MM.1S (cell line): ENCODE results near the gene S100A13.
"Not testable (repeated sequence)": the region's sequence is repeated elsewhere in the genome, so short reads cannot be mapped to it uniquely, and the experiment has no call there.

Source experiments
- DNase-seq: peaks from one replicate; pipeline ENCODE4 v3.0.0-alpha.2; 2015
- H2AFZ ChIP-seq: fragments of 300-600 bp; sonication (generic); 2 replicates; pipeline ENCODE4 v1.6.0; 2016; ENCODE audit warnings: antibody characterized with exemption, low read length
- H3F3A ChIP-seq: fragments of 300-600 bp; sonication (generic); 2 replicates; pipeline ENCODE4 v1.6.1; 2016; ENCODE audit warnings: mild to moderate bottlenecking, antibody characterized with exemption, low read length, moderate library complexity, mixed read lengths; ENCODE audit not compliant: insufficient read depth
- H3K27ac ChIP-seq: fragments of 300-600 bp; sonication (generic); 2 replicates; pipeline ENCODE4 v1.5.1; 2016; ENCODE audit warnings: mild to moderate bottlenecking, low read length
- H3K27me3 ChIP-seq: fragments of 300-600 bp; sonication (generic); replicated peaks from 2 replicates; pipeline ENCODE4 v1.6.0; 2016; ENCODE audit warnings: low read length; ENCODE audit not compliant: insufficient read depth
- H3K36me3 ChIP-seq: fragments of 300-600 bp; sonication (generic); replicated peaks from 2 replicates; pipeline ENCODE4 v1.6.1; 2016; ENCODE audit warnings: mild to moderate bottlenecking, low read length, mixed read lengths; ENCODE audit not compliant: insufficient read depth
- H3K4me1 ChIP-seq: fragments of 300-600 bp; sonication (generic); 2 replicates; pipeline ENCODE4 v1.6.1; 2016; ENCODE audit warnings: low read length, mixed read lengths
- H3K4me2 ChIP-seq: fragments of 300-600 bp; sonication (generic); 2 replicates; pipeline ENCODE4 v1.6.0; 2016; ENCODE audit warnings: low read depth, low read length
- H3K4me3 ChIP-seq: fragments of 300-600 bp; sonication (generic); 2 replicates; pipeline ENCODE4 v1.5.1; 2016; ENCODE audit warnings: low read length, mixed read lengths
- H3K79me2 ChIP-seq: fragments of 300-600 bp; sonication (generic); 2 replicates; pipeline ENCODE4 v1.6.1; 2016; ENCODE audit warnings: mixed run types, low read length, mixed read lengths
- H3K9ac ChIP-seq: fragments of 300-600 bp; sonication (generic); 2 replicates; pipeline ENCODE4 v1.6.1; 2016; ENCODE audit warnings: low read length, mixed read lengths
- H3K9me2 ChIP-seq: fragments of 300-600 bp; sonication (generic); replicated peaks from 2 replicates; pipeline ENCODE4 v1.6.1; 2016; ENCODE audit warnings: mild to moderate bottlenecking, low read length, mixed read lengths; ENCODE audit not compliant: insufficient read depth
- H3K9me3 ChIP-seq: fragments of 300-600 bp; sonication (generic); replicated peaks from 2 replicates; pipeline ENCODE4 v1.6.1; 2016; ENCODE audit warnings: mild to moderate bottlenecking, low read length, mixed read lengths; ENCODE audit not compliant: insufficient read depth
- H4K20me1 ChIP-seq: fragments of 300-600 bp; sonication (generic); 2 replicates; pipeline ENCODE4 v1.6.1; 2016; ENCODE audit warnings: mild to moderate bottlenecking, low read length, moderate library complexity, mixed read lengths; ENCODE audit not compliant: insufficient read depth
- CTCF ChIP-seq: fragments of 300-600 bp; sonication (generic); IDR thresholded peaks from 2 replicates; pipeline ENCODE4 v1.5.1; 2016; ENCODE audit warnings: antibody characterized with exemption, low read length, mixed read lengths
- EZH2 ChIP-seq: fragments of 300-600 bp; sonication (generic); optimal IDR thresholded peaks from 2 replicates; pipeline ENCODE3; 2017; ENCODE audit warnings: low read depth, mild to moderate bottlenecking, antibody characterized with exemption, low read length, mixed read lengths
- EZH2phosphoT487 ChIP-seq: fragments of 300-600 bp; sonication (generic); IDR thresholded peaks from 2 replicates; pipeline ENCODE4 v1.6.1; 2018; ENCODE audit warnings: antibody characterized with exemption, low read length

S100A13 gene

GRCh38 chr1:153578490-153578889, 48.8 kb downstream of the S100A13 start:
- TF ChIP-seq EZH2phosphoT487: no peak
- no peak for TF ChIP-seq EZH2
- no peak for TF ChIP-seq CTCF
- Histone ChIP-seq H2AFZ (no peak overlapping the region), H3K9me2 (no peaks in the 10 kb centered on the region), H3K4me2 (no peak overlapping the region), H3K27ac (no peak overlapping the region), H4K20me1 (no peaks in the 10 kb centered on the region), H3K9me3 (no peaks in the 10 kb centered on the region), H3K4me3 (no peak overlapping the region), H3K36me3 (no peaks in the 10 kb centered on the region), H3K9ac (no peak overlapping the region), H3K27me3 (peaks cover 11% of the 10 kb centered on the region), H3K79me2 (no peaks in the 10 kb centered on the region), H3F3A (no peaks in the 10 kb centered on the region), H3K4me1 (no peaks in the 10 kb centered on the region)
- no peak for DNase-seq

- no peak overlapping the region for H3K27ac ChIP-seq
- no peaks in the 10 kb centered on the region for H3K36me3 ChIP-seq
- TF ChIP-seq CTCF (no peak), EZH2phosphoT487 (no peak)
- H3K79me2 ChIP-seq: no peaks in the 10 kb centered on the region
- H2AFZ ChIP-seq: no peak overlapping the region
- H3K4me2 ChIP-seq: no peak overlapping the region
- H3K9me3 ChIP-seq: no peaks in the 10 kb centered on the region
- no peaks in the 10 kb centered on the region for H3K9me2 ChIP-seq
- no peaks in the 10 kb centered on the region for H3F3A ChIP-seq
- H4K20me1 ChIP-seq: no peaks in the 10 kb centered on the region
- H3K27me3 ChIP-seq: peaks cover 11% of the 10 kb centered on the region
- DNase-seq: no peak
- no peak overlapping the region for H3K4me3 ChIP-seq
- no peaks in the 10 kb centered on the region for H3K4me1 ChIP-seq
- H3K9ac ChIP-seq: no peak overlapping the region
Measured at GRCh38 chr1:153577624-153578051, 49.7 kb downstream of the S100A13 start.

- Histone ChIP-seq H3K79me2 (no peaks in the 10 kb centered on the region), H4K20me1 (no peaks in the 10 kb centered on the region), H2AFZ (no peak overlapping the region), H3K27me3 (peaks cover 11% of the 10 kb centered on the region), H3K9me3 (no peaks in the 10 kb centered on the region), H3F3A (no peaks in the 10 kb centered on the region), H3K9ac (no peak overlapping the region), H3K4me2 (no peak overlapping the region), H3K36me3 (no peaks in the 10 kb centered on the region), H3K4me3 (no peak overlapping the region), H3K9me2 (no peaks in the 10 kb centered on the region), H3K4me1 (no peaks in the 10 kb centered on the region), H3K27ac (no peak overlapping the region)
- no peak for DNase-seq
- no peak for TF ChIP-seq EZH2phosphoT487
- TF ChIP-seq CTCF: no peak
- no peak for TF ChIP-seq EZH2
Measured at GRCh38 chr1:153577138-153577537, 50.2 kb downstream of the S100A13 start.

- not testable (repeated sequence) for H3K4me3 ChIP-seq, H3K27ac ChIP-seq, H4K20me1 ChIP-seq, H3K4me1 ChIP-seq, H2AFZ ChIP-seq, H3F3A ChIP-seq, H3K79me2 ChIP-seq, H3K36me3 ChIP-seq, DNase-seq, H3K9me3 ChIP-seq, H3K9ac ChIP-seq, H3K9me2 ChIP-seq, H3K4me2 ChIP-seq
- peaks cover 11% of the 10 kb centered on the region for H3K27me3 ChIP-seq
Measured at GRCh38 chr1:153575497-153575896, 51.8 kb downstream of the S100A13 start.

- H3K9me3 ChIP-seq, H3K79me2 ChIP-seq, H3F3A ChIP-seq, H3K4me3 ChIP-seq, H4K20me1 ChIP-seq, H3K36me3 ChIP-seq, H3K27ac ChIP-seq, H3K4me2 ChIP-seq, H3K9me2 ChIP-seq, H3K4me1 ChIP-seq, H3K9ac ChIP-seq, DNase-seq, H2AFZ ChIP-seq: not testable (repeated sequence)
- H3K27me3 ChIP-seq: peaks cover 11% of the 10 kb centered on the region
Measured at GRCh38 chr1:153575081-153575491, 52.2 kb downstream of the S100A13 start.
